DMS 273 treated with DMSO at 0.1 percent for 48 hours (cell line): Measurements from ENCODE around the gene BLVRB.
"Not testable (repeated sequence)": the region's sequence is repeated elsewhere in the genome, so short reads cannot be mapped to it uniquely, and the experiment has no call there.

Experiments used
- DNase-seq: peaks from one replicate; lab custom pipeline; 2025; lab: John Stamatoyannopoulos, UW

The BLVRB gene

DNA sequence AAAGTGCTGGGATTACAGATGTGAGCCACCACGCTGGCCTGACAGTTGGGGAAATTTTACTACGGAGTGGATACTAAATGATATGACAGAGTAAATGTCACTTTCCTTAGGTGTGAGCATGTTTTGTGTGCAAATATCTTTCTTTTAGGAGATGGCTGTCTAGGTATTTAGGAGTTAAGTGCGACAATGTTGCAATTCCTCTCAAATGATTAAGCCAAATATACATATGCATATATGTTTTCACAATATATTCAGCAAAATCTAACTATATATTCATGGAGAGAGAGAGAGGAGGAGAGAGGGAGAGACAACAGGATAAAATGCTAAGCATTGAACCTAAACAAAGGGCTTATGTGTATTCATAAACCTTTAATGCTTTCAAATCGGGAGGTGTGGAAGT, 16.0 kb downstream of the BLVRB start:
- no peak for DNase-seq

DNA sequence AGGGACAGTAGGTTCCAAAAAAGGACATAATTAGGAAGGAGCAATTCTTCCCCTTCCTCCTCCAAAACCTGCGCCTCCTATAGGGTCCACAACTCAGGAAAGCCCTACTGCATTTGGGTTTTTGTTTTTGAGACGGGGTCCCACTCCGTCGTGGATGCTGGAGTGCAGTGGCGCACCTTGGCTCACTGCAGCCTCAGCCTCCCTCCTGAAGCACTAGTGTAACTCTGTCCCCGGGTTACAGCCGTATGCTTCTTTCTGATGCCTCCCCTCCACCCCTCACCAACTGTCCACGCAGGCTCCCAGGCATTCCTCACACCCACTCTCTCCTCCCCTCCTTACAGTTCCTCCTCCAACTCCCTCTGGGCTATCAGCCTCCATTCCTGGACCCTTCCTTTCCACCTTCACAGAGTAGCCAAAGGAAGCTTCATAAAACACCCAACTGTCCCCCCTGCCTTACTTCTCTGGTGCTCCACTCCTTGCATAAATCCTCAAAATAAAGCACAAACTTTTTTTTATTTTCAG, 19.2 kb downstream of the BLVRB start:
- no peak for DNase-seq

DNA sequence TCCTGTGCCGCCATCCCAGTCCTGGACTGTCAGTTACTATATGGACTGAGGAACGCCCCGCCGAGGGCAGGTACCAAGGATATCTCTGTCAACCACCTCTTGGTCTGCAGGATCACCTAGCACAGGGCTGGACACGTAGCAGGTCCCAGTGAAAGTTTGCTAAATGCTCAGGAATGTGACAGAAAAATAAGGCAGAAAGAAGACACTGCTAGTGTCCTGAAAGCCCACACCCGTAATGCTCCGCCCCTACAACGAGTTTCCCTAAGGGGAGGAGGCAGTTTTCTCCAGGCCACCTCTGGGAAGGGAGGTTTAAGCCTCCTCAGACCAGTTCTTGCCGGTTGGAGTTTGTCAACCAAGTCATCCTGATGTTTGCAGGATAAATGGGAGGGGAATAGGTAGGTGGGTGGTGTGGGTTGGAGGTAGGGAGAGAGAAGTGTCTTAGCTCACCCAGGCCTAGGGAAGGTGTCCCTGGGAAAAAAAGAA, 19.7 kb downstream of the BLVRB start:
- no peak for DNase-seq

DNA sequence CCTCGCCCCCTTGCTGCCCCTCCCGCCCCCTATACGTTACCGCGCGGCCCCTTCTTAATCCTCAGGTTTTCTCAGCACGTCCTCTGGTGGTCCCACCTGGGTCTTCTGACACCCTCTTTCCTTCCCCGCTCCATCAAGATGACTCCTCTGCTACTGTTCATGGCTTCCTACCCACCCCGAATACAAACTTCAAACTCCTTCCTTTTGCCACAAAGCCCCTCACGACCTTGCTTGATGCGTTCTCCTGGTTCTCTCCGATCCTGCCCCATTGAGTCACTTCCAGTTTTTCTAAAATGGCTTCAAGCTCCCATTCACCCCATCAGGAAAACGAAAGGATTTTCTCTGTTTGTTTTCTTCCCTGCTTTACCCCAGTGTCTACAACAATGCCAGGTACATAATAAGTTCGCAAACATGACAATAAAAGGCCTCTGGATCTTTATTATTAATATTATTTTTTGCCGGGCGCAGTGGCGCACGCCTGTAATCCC, 20.7 kb downstream of the BLVRB start:
- DNase-seq = no peak

DNA sequence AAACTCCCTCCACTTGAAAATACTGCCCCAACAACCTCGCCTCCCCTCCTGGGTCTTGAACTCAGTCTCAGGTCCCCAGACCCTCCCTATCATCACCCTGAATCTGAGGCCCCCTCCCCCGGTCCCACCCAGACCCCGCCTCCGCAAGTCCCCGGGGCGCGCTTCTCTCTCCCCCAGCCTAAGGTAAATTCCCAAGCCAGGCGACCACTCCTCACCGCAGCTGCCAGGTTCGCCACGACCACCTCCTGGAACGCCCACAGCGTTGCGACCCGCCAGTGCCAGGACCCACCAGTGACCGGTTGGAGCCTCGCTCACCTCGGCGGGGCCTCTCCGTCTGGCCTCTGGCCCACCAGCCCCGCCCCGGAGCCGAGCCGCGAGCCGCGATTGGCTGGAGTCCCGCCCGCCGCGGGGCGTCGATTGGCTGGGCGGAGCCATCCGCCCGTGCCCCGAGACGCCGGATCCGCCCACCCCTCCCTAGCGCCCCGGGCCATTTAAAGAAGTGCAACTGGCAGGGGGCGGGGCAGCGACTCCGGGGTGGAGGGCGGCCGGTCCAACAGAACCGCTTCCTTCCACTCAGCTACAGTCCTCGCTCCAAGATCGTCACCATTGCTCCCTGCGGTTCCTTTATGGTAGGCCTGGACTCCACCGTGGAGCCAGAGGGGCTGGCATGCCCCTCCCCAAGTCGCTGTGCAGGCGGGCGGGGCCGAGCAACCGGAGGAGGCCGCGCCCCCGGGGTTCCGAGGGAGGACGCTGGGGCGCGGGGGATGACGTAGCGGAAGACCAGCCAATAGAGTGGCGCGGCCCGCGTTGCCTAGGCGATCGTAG, 21.3 kb downstream of the BLVRB start, which contains the start of gene SERTAD3:
SERTAD3 (minus strand) TSS at position 336 of the 825 bp plus-strand sequence. CDS start 2,255 bp downstream, outside the sequence.
- DNase-seq = peak; percentile 89

DNA sequence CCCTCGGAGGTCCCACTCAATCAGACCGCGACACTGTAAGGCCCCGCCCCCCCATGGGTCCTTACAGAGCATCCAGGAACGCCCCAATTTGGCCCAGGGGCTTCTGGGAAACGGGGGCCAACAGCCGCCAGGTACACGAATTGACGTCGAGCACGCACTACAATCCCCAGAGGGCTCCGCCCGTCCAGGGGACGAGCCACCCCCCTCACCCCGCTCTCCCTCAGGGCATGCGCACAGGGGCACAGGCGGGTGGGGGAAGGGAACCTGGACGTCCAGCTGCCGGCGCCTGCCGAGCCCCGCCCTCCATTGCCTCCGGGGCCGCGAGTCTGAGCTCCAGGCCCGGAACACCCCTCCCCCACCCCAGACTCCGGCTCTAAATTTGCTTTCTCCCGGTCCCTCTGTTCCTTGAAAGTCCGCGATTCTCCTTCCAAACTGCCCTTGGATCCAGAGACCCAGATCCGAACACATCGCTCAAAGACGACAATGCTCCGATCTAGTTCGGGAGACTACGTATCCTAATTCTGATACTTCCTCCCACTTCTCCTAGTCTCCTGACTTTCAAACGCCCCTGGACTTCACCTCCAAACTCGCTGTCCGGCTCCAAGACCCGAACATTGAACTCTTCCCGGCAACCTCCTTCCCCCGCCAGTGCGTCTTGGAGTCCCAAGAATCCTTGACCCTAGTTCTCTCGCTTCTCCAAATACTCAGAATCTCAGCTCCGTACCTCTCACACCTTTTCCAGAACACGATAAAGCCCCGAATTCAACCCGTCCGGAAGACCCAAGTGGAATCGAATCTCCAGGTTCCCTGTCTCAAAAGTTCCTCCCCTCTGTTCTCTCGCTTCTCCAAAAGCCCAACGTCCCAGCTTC, 22.2 kb downstream of the BLVRB start:
- peak; percentile 96 for DNase-seq

DNA sequence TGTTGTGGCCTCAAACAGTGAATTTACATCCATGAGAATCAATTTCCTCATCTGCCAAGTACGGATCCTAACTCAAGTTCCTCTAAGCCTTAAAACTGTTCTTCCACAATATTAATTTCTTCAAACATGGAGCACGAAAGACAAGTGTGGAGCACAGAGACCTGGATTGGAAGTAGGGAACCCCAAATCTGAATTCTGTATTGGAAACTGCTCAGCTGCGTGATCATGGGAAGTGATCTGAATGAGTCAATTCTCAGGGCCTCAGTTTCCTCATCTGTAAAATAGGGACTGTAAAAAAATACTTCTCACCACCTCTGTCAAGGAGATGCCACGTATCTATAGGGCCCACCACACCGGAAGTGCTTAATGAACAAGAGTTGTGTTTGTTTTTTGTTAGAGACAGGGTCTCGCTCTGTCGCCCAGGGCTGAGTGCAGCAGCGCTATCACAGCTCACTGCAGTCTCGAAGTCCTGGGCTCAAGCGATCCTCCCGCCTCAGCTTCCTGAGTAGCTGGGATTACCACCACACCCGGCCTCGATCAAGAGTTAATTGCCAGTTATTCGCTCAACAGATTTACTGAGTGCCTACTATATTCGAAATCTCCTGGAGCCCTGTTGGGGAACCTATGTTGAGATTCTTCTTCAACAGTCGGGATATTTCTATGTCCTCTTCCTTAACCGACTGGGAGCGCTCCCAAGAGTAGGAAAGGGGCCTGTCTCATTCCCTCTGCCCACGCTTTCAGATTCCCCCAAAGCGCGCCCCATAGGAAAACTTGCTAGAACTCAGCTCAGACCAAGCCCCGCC, 23.0 kb downstream of the BLVRB start:
- no peak for DNase-seq

DNA sequence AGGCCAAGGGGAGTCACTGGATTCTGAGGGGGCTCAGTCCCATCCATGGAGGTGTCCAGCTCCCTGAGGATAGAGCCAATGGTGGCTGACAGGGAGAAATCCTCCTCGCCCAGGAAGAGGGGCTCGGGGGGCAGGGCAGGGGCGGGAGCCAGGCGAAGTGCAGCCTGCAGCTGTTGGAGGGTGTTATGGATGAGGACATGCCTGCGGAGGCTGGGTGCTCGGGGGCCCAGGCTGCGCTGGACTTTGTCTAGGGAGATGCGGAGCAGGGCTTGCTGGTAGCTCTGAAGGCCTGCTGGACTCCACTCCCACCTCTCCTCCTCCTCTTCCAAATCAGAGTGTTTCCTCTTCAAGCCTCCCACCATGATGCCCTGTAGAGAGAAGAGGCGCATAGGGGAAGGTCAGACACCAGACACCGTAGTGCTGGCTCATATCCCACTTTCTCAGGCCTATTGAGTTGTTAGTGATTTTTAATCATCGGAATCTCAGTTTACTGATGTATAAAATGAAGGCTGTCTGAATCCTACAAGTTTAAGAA, 23.8 kb downstream of the BLVRB start:
- DNase-seq = no peak

DNA sequence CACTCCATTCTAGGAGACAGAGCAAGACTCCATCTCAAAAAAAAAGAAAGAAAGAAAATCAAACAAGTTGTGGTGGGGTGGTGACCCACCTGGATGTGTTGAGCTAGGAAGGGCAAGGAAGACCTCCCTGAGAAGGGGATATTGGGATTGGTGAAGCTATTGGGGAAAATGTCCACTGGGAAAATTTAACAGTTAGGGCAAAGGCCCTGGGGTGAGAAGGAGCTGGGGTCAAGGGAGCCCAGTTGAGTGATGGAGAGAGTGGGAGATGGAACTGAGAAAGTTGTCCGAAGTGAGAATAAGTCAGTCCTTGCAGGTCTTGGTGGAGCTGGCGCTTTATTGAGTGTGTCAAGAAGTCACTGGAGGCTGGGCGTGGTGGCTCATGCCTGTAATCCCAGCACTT, 27.3 kb downstream of the BLVRB start:
- DNase-seq = no peak

DNA sequence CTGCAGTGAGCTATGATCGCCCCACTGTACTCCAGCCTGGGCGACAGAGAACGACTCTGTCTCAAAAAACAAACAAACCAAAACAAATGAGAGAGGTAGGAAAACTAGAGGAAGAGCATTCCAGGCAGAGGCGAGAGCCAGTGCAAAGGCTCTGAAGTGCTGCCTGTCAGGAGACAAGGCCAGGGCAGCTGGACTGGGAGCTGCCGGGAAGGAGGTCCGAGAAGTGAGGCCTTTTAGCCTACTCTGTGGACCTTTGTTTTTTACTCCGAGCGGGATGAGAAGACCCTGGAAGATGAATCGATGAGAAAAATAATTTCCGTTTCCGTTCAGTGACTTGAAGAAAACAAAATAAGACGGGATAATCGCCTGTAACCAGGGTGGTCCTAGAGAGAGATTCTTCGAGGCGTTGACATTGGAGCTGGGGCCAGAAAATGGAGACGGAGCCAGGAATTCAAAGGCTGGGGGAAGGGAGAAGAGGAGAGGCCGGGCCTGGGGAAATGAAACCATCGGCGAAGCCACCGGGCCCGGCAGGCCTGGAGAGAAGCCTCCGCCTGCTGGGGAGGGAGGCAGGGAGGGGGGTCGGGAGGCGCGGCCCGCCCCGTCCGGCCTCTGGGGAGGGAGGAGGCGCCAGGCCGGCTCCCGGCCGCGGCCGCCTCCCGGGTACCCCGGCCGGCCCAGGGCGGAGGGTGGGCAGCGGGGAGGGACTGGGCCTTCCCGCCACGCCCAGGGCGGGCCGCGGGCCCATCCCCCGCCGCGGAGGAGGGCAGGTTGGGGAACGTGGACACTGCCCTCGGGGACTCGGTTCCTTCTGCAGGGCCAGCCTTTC, 31.9 kb downstream of the BLVRB start:
- peak; percentile 41 for DNase-seq

DNA sequence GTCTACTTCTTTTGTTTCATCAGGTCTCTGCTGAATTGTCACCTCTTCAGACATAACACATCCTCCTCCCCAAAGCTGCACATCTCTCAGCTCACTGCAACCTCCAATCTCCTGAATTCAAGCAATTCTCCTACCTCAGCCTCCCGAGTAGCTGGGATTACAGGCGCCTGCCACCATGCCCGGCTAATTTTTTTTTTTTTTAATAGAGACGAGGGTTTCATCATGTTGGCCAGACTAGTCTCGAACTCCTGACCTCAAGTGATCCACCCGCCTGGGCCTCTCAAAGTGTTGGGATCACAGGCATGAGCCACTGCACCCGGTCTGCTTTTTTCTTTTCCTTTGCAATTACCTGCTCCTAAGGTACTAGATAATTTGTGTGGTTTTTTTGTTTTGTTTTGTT, 32.8 kb downstream of the BLVRB start:
- not testable (repeated sequence) for DNase-seq

DNA sequence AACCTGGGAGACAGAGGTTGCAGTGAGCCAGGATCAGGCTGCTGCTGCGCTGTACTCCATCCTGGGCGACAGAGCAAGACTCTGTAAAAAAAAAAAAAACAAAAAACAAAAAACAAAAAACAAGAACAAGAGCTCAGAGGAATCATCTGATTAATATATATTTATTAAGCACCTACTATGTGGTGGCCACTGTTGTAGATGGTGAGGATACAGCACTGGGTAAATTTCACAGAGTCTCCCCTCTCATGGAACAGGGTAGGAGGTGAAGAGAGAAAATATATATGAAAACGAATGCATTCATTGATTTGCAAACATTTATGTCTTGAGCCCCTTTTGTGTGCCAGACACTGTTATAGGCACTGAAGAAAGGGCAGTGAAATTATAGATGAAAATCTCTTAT, 33.8 kb downstream of the BLVRB start:
- DNase-seq = no peak

DNA sequence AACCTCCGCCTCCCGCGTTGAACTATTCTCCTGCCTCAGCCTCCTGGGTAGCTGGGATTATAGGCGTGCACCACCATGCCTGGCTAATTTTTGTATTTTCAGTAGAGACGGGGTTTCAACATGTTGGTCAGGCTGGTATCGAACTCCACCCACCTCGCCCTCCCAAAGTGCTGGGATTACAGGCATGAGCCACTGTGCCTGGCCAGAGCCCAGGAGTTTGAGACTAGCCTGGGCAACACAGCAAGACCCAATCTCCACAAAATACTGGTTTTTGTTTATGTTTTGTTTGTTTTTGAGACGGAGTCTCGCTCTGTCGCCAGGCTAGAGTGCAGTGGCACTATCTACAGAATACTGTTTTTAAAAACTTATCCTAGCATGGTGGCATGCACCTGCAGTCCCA, 35.3 kb downstream of the BLVRB start:
- DNase-seq = not testable (repeated sequence)

DNA sequence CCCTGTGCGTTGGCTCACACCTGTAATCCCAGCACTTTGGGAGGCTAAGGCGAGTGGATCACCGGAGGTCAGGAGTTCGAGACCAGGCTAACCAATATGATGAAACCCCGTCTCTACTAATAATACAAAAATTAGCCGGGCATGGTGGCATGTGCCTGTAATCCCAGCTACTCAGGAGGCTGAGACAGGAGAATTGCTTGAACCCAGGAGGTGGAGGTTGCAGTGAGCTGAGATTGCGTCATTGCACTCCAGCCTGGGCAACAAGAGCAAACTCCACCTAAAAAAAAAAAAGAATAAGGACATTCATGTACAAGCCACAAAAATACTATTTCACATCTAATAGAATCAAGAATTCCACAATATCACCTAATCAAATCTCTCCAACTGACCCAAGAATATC, 37.3 kb downstream of the BLVRB start:
- not testable (repeated sequence) for DNase-seq

DNA sequence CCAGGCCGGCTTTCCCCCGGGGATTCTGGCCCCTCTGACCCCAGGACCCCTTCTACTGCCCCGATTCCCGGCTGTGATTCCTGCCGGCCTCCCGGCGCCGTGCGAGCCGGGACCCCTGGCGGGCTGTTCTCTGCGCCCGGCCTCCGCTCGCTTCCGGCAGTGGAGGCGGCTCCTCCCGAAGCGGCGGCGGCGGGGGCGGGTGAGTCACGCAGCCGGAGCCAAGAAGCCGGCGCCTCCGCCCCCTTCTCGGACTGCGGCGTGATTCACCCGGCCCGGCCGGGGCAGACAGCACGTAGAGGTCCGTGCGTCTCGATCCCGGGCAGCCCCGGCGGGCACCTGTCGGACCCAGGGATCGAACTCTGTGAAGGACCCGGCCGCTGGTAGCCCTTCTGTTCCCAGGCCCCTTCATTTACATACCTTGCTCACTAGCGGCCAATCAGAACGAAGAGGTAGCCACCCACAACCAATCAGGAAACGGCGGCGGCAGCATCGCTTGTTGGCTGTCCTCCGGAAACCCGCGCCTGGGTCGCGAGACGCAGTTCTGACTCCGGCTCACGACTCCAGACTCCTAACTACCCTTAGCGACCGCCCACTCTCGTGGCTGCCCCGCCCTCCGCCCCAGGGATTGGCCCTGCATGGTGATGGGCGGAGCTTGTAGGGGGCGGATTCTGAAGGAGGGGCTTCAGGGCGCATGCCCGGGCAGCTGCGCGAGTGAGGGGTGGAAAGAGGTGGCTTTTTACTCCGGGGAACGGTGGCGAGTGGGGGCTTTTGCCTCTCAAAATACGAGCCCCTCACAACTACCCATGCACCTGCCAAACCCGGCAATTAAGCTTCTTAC, 39.9 kb downstream of the BLVRB start, which contains the start of gene SERTAD1:
SERTAD1 (minus strand) TSS at position 543 of the 838 bp plus-strand sequence. CDS start 2,446 bp downstream, outside the sequence.
- peak; percentile 99 for DNase-seq

DNA sequence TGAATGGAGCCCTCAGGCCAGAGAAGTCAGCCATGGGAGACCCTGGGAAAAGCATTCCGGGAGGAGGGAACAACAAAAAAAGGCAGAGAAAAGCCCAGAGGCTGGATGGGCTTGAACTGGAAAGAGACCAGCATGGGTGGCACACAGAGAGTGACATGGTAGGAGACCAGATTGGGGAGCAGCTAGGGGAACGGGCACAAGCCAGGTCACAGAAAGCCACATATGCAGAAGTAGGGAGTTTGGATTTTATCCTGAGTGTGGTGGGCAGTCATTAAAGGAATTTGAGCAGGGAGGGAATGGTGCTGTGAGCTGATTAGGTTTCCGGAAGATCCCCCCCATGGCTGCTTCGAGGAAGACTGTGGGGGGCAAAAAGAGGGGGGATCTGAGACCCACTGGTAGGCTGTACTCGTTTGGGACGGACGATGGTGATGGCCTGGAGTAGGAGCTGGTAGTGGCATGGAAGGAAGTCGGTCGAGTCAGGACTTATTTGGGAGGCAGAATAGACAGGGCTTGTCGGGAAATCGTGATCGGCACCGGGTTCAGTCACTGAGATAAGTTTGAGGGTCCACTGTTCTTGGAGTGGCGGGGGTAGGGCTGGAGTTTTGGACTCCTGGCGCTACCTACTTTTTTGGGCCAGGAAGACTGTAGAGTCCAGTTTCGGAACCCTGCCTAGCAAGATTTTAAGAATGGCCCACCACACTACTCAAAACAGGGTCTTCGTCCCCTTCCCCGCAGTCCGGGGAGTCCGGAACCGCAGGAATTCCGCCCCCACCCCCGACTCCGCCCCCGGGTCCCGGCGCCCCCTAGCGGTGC, 40.7 kb downstream of the BLVRB start:
- DNase-seq = peak; percentile 24

DNA sequence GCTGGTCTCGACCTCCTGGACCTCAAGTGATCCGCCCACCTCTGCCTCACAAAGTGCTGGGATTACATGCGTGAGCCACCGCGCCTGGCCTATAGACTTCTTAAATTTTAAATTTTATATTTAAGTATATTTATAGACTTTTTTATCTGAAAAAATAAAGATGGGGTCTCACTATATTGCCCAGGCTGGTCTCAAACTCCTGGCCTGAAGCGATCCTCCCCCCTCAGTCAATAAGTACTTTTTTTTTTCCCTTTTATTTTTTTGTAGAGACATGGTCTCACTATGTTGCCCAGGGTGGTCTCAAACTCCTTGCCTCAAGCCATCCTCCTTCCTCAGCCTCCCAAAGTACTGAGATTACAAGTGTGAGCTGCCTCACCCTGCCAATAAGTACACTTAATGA, 41.6 kb downstream of the BLVRB start:
- no peak for DNase-seq
